Common myeloid progenitor, CD34-positive (primary cell): ENCODE results near the gene NEK11.

Experiments used
- CTCF ChIA-PET: fragments of 350-600 bp; sonication (Branson Sonifier 250); formaldehyde crosslinking; loops from one replicate; lab custom pipeline; 2021; ENCODE audit warnings: antibody characterized with exemption; lab: Charles Lee
- POLR2A ChIA-PET: fragments of 350-600 bp; sonication (Branson Sonifier 250); formaldehyde crosslinking; loops from one replicate; lab custom pipeline; 2021; ENCODE audit warnings: antibody characterized with exemption; lab: Charles Lee
- DNase-seq, 3 donors: peaks; one replicate each; pipeline versions ENCODE4 v3.0.0 to v3.0.0-alpha.2; 2013
- H3K27ac ChIP-seq, 2 experiments: 1 replicate in 1 of 2; 2 replicates in 1 of 2; pipeline ENCODE4 v1.7.0; 2013; ENCODE audit warnings: inconsistent platforms in 2 of 2, low read length in 2 of 2, mild to moderate bottlenecking in 2 of 2, low read depth in 1 of 2, moderate library complexity in 1 of 2; ENCODE audit not compliant: severe bottlenecking in 2 of 2, insufficient read depth in 1 of 2, poor library complexity in 1 of 2
- H3K27me3 ChIP-seq, 5 experiments: replicated peaks in 2 of 5; 1 replicate in 3 of 5; 2 replicates in 2 of 5; pipeline versions ENCODE4 v1.6.1 to v1.7.0; 2013; ENCODE audit warnings: low read length in 4 of 5, mild to moderate bottlenecking in 2 of 5, moderate library complexity in 2 of 5, inconsistent platforms in 1 of 5; ENCODE audit not compliant: insufficient read depth in 5 of 5, control insufficient read depth in 4 of 5
- H3K36me3 ChIP-seq, 4 experiments: 1 replicate in 2 of 4; 2 replicates in 2 of 4; pipeline versions ENCODE4 v1.6.1 to v1.7.0; 2013; ENCODE audit warnings: low read length in 3 of 4, control low read depth in 1 of 4, mild to moderate bottlenecking in 1 of 4; ENCODE audit not compliant: control insufficient read depth in 4 of 4, insufficient read depth in 4 of 4
- H3K4me1 ChIP-seq, 4 experiments: 1 replicate in 3 of 4; 2 replicates in 1 of 4; pipeline versions ENCODE4 v1.6.1 to v1.7.1; 2013; ENCODE audit warnings: low read length in 3 of 4, mild to moderate bottlenecking in 3 of 4, control low read depth in 1 of 4, inconsistent platforms in 1 of 4, moderate library complexity in 1 of 4; ENCODE audit not compliant: control insufficient read depth in 4 of 4, insufficient read depth in 4 of 4; ENCODE audit errors: control extremely low read depth in 1 of 4
- H3K4me3 ChIP-seq, 7 experiments: 1 replicate in 4 of 7; 2 replicates in 3 of 7; pipeline versions ENCODE4 v1.5.1 to v1.7.0; 2013; ENCODE audit warnings: mild to moderate bottlenecking in 7 of 7, low read length in 6 of 7, moderate library complexity in 6 of 7, inconsistent platforms in 2 of 7, low read depth in 2 of 7, control low read depth in 1 of 7; ENCODE audit not compliant: insufficient read depth in 4 of 7, control insufficient read depth in 1 of 7; ENCODE audit errors: extremely low read depth in 1 of 7
- H3K9me3 ChIP-seq, 5 experiments: 1 replicate in 4 of 5; 2 replicates in 1 of 5; pipeline versions ENCODE4 v1.6.1 to v1.7.1; 2013; ENCODE audit warnings: low read length in 4 of 5, mild to moderate bottlenecking in 2 of 5, inconsistent platforms in 1 of 5, low read depth in 1 of 5, moderate library complexity in 1 of 5; ENCODE audit not compliant: control insufficient read depth in 4 of 5, insufficient read depth in 2 of 5; ENCODE audit errors: control extremely low read depth in 1 of 5
- WGBS: methylation state at CpG from one replicate; pipeline ENCODE4 v1.1.5; 2013; ENCODE audit not compliant: insufficient coverage; 5-methylcytosine and 5-hydroxymethylcytosine counted together

The NEK11 gene

GRCh38 chr3:131381445-131382291 is 355.0 kb downstream of the NEK11 start, which contains the start of gene NUDT16:
NUDT16 (plus strand) TSS chr3:131381774; CDS start chr3:131381805, 31 bp downstream.
- H3K4me1 ChIP-seq: peaks cover 15 to 51% (median 37%) of the 10 kb centered on the region in 4 experiments
- peak within 1 kb of the TSS; percentile 80 to 97 (median 91) for H3K4me3 ChIP-seq
- ChIA-PET CTCF (interaction anchor here (1.0 to 1.8 kb wide), 5 partner anchors 11 to 414 kb away, joined by 3 to 4 read pairs (median 4); no protein-coding TSS in a partner anchor), POLR2A (interaction anchor here (0.5 kb wide), 1 partner anchor 531 kb away, joined by 3 read pairs; no protein-coding TSS in a partner anchor)
- peaks cover 3 to 11% (median 9%) of the 10 kb centered on the region in 4 experiments for H3K36me3 ChIP-seq
- H3K9me3 ChIP-seq: no peaks in the 10 kb centered on the region
- peak; percentile 97 to 98 (median 98) for DNase-seq
- WGBS: under 1% methylated on average over 65 of the region's 73 CpGs
- H3K27me3 ChIP-seq: no peaks in the 10 kb centered on the region
- H3K27ac ChIP-seq: peak within 1 kb of the TSS; percentile 67 to 72

DNA sequence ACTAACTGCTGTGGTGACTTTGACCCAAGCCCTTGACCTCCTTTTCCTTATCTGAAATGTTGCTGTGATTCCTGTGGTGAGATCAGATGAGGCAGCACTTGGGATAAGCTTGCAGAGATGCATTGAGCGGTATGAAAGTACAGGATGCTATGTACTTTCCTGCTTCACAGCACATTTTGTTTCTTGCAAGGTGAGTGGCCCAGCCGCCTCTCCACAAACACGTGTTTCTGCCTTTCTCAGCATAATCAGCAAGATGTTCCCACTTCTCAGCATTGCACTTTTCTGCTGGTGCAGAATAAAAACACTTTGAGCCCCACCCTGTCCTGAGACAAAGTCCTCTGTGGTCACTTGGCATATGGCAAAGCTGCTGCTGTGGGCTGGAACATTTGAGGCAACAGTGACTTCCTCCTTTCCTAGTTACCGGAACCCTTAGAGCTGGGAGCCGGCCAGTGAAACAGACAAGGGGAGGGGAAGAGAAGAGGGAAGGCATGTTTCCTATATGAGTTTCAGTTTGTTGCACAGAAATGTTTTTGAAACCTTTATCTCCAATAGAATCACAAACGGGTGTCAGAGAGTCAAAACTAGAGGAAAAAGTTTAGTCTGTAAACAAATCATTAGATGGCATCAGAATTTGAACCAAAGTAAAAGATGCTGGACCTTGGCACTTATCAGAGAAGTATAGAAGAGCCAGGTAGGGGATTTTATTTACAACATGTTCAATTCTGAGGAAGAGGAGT is 359.9 kb downstream of the NEK11 start:
- peak overlapping the region in 1 of 2 experiments; percentile 63 for H3K27ac ChIP-seq
- WGBS: 8% methylated on average over 3 of the region's 6 CpGs

GRCh38 chr3:131387796-131388489 is 361.3 kb downstream of the NEK11 start:
- 18% methylated on average over 1 of the region's 1 CpG for WGBS
- peak overlapping the region in 1 of 2 experiments; percentile 63 for H3K27ac ChIP-seq
- peaks cover 27 to 49% (median 45%) of the 10 kb centered on the region in 4 experiments for H3K4me1 ChIP-seq

More for the DNA sequence above, 359.9 kb downstream of the NEK11 start:
- CTCF ChIA-PET: no interaction called here
- peak; percentile 54 to 84 (median 77) for DNase-seq
- POLR2A ChIA-PET: no interaction called here
- H3K4me1 ChIP-seq: peaks cover 30 to 61% (median 57%) of the 10 kb centered on the region in 4 experiments
- peaks cover 3 to 11% (median 9%) of the 10 kb centered on the region in 4 experiments for H3K36me3 ChIP-seq
- H3K27me3 ChIP-seq: no peaks in the 10 kb centered on the region
- H3K4me3 ChIP-seq: peak overlapping the region in 5 of 7 experiments; percentile 15 to 59 (median 37)
- no peaks in the 10 kb centered on the region for H3K9me3 ChIP-seq

DNA sequence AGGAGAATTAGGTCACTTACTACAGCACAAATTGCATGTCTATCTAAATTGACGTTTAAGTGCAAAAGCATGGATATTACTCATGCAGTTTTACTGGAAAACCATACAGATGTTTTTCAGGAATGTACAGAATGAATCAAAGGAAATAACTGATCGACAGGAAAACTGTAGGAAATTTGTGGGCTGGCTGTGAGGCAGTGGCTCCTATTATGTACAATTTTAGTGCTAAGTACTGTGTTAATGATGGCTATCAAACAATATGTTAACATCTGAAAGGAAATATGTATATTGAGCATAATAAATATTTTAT is 361.8 kb downstream of the NEK11 start:
- no peaks in the 10 kb centered on the region for H3K27me3 ChIP-seq
- peaks cover 0 to 8% (median 7%) of the 10 kb centered on the region in 4 experiments for H3K36me3 ChIP-seq
- H3K4me1 ChIP-seq: peaks cover 27 to 49% (median 44%) of the 10 kb centered on the region in 4 experiments
- ChIA-PET POLR2A (no interaction called here), CTCF (interaction anchor here (1.0 kb wide), 1 partner anchor 14 kb away, joined by 3 read pairs; no protein-coding TSS in a partner anchor)
- H3K27ac ChIP-seq: no peak overlapping the region
- no peaks in the 10 kb centered on the region for H3K9me3 ChIP-seq
- WGBS: no CpG with 5 or more reads among the region's 2 CpGs
- no peak overlapping the region for H3K4me3 ChIP-seq
- DNase-seq: no peak

More at GRCh38 chr3:131387796-131388489, 361.3 kb downstream of the NEK11 start:
- no peak for DNase-seq
- CTCF ChIA-PET: interaction anchor here (1.0 kb wide), 1 partner anchor 15 kb away, joined by 3 read pairs; no protein-coding TSS in a partner anchor
- no peaks in the 10 kb centered on the region for H3K27me3 ChIP-seq
- POLR2A ChIA-PET: no interaction called here
- no peak overlapping the region for H3K4me3 ChIP-seq
- no peaks in the 10 kb centered on the region for H3K9me3 ChIP-seq
- peaks cover 2 to 11% (median 9%) of the 10 kb centered on the region in 4 experiments for H3K36me3 ChIP-seq

DNA sequence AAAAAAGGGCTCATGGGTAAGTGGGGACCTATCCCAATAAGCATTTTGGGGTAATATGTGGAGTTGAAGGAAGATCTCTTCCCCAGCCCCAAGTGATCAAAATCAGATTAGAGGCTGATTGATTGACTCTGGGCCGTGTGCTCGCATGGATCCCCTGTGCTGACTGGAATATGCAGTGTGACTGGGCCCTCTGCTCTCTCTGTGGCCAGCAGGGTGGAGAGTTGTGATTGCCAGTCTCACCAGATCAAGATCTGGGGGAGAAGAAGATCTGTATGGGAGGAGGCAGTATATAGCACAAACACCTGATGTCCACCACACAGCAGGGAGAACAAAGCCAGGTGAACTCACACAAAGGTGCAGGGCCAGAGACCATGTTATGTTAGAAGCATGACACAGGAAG is 363.7 kb downstream of the NEK11 start:
- Histone ChIP-seq H3K4me3 (no peak overlapping the region), H3K27me3 (no peaks in the 10 kb centered on the region), H3K36me3 (no peaks in the 10 kb centered on the region), H3K9me3 (no peaks in the 10 kb centered on the region), H3K4me1 (peaks cover 26 to 40% (median 36%) of the 10 kb centered on the region in 4 experiments), H3K27ac (no peak overlapping the region)
- ChIA-PET CTCF (interaction anchor here (1.4 kb wide), 1 partner anchor 10 kb away, joined by 4 read pairs; no protein-coding TSS in a partner anchor), POLR2A (no interaction called here)
- DNase-seq: no peak
- 90% methylated on average over 2 of the region's 2 CpGs for WGBS

DNA sequence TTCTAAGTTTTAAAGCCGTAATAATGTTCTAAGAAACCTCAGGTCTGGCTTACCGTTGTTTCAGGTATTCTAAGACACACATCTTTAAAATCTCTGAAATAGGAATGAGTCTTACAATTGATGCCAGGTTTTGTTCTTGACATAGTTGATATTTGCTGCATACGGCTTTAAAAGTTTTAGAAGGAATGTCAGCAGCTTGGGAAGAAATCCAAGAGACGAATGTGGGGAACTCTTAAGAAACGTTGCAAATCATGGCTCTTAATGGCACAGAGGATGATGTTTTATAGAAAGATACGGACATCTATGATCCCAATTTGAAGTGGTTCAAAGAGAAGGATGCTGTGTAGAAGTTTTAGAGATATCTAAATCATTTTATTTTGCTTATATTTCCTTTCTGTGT is 366.4 kb downstream of the NEK11 start:
- WGBS: 96% methylated on average over 4 of the region's 6 CpGs
- Histone ChIP-seq H3K27ac (no peak overlapping the region), H3K27me3 (no peaks in the 10 kb centered on the region), H3K9me3 (no peaks in the 10 kb centered on the region), H3K4me1 (peaks cover 7 to 13% (median 9%) of the 10 kb centered on the region in 4 experiments), H3K36me3 (no peaks in the 10 kb centered on the region), H3K4me3 (no peak overlapping the region)
- CTCF ChIA-PET: no interaction called here
- no peak for DNase-seq
- POLR2A ChIA-PET: no interaction called here
